Ishikawa (cell line): Measurements from ENCODE around the gene TSPAN18.

Source experiments
- CREB1 ChIP-seq: IDR thresholded peaks from 2 replicates; pipeline ENCODE4 v1.6.1; 2012; ENCODE audit warnings: low read depth
- EGR1 ChIP-seq: IDR thresholded peaks from 2 replicates; pipeline ENCODE4 v1.6.1; 2012
- EP300 ChIP-seq: IDR thresholded peaks from 2 replicates; pipeline ENCODE4 v1.6.1; 2012; ENCODE audit warnings: borderline replicate concordance
- MAX ChIP-seq: IDR thresholded peaks from 2 replicates; pipeline ENCODE4 v1.6.1; 2012
- TAF1 ChIP-seq: IDR thresholded peaks from 2 replicates; pipeline ENCODE4 v1.6.1; 2012; ENCODE audit warnings: low read depth, mild to moderate bottlenecking
- TCF12 ChIP-seq: IDR thresholded peaks from 2 replicates; pipeline ENCODE4 v1.6.1; 2012; ENCODE audit warnings: low read depth
- TEAD4 ChIP-seq: IDR thresholded peaks from 2 replicates; pipeline ENCODE4 v1.6.1; 2012
- USF1 ChIP-seq: IDR thresholded peaks from 2 replicates; pipeline ENCODE4 v1.6.1; 2012

- TF ChIP-seq TCF12 = no peak
- TF ChIP-seq CREB1 = no peak
- no peak for TF ChIP-seq EP300
- no peak for TF ChIP-seq MAX
- TF ChIP-seq EGR1 = no peak
- no peak for TF ChIP-seq TEAD4
- TF ChIP-seq TAF1 = no peak
- TF ChIP-seq USF1 = no peak
Measured at GRCh38 chr11:44885065-44885810, 158.5 kb downstream of the TSPAN18 start.
